OCI-LY7 (cell line): Measurements from ENCODE around the gene FAM227B.

Experiments
- EZH2phosphoT487 ChIP-seq: fragments of 200-600 bp; sonication (generic); IDR thresholded peaks from 2 replicates; pipeline ENCODE4 v1.6.1; 2018; ENCODE audit warnings: low read depth, borderline replicate concordance, mild to moderate bottlenecking, mixed run types, antibody characterized with exemption, low read length, moderate library complexity, mixed read lengths
- TF ChIP-seq, protein P1 (sequence below): fragments of 200-600 bp; sonication (generic); conservative IDR thresholded peaks from 2 replicates; pipeline ENCODE4 v1.5.1; 2014; ENCODE audit warnings: mild to moderate bottlenecking, antibody characterized with exemption, low read length, moderate library complexity, mixed read lengths

DNA sequence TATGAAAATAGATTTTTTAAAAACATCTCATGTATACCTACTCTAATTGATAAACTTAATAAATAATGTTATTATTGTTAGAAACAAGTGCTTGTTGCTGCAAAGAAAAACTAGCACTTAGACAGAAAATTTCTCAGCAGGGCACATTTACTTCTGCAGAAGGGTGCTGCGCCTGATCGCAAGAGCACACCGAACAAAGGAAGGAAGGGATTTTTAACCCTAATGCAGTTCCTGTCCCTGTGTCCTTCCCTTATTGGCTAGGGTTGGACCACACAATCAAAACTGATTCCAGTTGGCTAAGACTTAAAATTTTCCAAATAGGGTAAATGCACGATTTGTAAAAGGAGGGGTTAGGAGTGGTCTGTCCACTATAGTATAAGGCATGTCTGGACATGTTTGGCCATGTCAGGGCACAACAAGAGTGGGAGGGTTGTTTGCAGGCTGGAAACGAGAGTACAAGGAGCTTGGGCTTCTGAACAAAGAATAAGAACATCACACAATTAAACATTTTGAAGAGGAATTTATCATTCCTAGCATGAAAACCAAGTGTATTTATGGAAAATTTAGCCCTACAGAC is 4.9 kb upstream of the FAM227B start:
- TF ChIP-seq, protein P1, sequence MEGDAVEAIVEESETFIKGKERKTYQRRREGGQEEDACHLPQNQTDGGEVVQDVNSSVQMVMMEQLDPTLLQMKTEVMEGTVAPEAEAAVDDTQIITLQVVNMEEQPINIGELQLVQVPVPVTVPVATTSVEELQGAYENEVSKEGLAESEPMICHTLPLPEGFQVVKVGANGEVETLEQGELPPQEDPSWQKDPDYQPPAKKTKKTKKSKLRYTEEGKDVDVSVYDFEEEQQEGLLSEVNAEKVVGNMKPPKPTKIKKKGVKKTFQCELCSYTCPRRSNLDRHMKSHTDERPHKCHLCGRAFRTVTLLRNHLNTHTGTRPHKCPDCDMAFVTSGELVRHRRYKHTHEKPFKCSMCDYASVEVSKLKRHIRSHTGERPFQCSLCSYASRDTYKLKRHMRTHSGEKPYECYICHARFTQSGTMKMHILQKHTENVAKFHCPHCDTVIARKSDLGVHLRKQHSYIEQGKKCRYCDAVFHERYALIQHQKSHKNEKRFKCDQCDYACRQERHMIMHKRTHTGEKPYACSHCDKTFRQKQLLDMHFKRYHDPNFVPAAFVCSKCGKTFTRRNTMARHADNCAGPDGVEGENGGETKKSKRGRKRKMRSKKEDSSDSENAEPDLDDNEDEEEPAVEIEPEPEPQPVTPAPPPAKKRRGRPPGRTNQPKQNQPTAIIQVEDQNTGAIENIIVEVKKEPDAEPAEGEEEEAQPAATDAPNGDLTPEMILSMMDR = no peak
- no peak for TF ChIP-seq EZH2phosphoT487
